GM19438 (cell line): ENCODE measurements around the gene DEGS1.
"Not testable (repeated sequence)": the region's sequence is repeated elsewhere in the genome, so short reads cannot be mapped to it uniquely, and the experiment has no call there.

Experiments used
- ATAC-seq: cut with Tn5 transposase; IDR thresholded peaks from one replicate; pipeline ENCODE4 v1.9.1; 2021; ENCODE audit warnings: low read depth; ENCODE audit not compliant: unreplicated experiment

DEGS1 gene

DNA sequence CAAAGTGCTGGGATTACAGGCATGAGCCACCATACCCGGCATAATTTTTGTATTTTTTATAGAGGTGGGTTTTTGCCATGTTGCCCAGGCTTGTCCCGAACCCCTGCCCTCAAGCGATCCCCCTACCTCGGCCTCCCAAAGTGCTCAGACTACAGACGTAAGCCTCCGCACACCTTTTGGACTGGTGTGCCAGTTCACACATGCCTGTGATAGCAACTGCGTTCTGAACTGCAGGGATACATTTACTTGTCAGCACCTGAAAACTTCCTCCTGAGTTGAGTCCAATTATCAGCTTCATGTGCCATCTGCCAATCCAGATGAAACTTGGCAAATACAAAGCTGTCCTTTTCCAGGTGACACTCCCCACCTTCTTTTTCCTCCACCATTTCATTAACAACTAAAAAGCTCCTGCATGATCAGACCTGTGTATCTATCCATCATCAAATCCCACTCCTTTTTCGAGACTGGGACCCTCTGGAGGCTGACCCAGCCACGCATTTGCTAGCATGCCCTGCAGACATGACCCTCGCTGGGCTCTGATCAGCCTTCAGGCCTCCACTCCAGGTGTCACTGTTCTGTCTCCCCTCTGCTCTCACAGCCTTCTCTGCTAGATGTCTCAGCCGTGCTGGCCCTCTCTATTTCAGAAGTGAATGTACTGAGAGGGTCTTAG, 2.1 kb upstream of the DEGS1 start:
- ATAC-seq, result no peak

DNA sequence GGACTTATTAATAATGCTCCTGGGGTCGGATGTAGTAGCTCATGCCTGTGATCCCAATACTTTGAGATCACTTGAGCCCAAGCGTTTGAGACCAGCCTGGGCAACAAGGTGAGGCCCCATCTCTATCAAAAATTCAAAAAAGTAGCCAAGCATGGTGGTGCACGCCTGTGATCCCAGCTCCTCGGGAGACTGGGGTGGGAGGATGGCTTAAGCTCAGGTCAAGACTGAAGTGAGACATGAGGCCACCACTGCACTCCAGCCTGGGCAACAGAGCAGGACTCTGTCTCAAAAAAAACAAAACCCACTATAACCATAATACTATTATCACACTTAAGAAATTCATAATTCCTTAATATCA, 1.6 kb upstream of the DEGS1 start:
- no peak for ATAC-seq

- ATAC-seq, result peak; percentile 38
Measured at GRCh38 chr1:224182057-224182865, 779 bp upstream of the DEGS1 start.

DNA sequence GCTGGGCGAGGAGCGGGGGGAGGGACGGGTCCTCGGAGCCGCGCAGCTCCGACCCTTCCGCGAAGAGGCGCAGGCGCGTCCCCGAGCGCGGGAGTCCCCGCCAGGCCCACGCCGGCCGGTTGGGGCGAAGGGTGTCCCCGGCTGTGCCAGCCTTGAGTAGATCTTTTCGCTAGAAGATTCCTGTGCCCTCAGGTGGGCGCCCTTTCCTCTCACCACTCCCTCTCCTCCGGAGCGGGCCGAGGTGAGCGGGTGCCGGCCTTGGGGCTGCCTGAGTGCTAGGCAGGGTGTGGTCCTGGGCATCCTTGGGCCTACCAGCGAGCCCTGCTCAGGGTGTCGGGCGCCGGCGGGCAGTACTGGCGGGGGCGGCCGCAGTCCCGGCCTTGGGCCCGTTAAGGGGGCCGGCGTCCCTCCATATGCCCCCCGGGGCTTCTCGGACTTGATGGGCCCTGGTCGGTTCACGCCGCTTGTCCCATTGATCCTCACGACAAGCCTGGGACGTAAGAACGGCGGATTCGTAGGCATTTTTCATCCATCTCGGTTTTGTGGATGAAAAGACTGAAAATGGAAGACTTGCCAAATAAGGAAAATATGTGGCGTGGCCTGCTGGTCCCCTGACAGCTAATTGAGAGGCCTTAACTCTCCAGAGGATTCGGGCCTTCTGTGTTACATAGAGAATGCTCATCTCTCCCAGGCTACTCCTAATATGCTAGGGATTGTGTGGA, 712 bp downstream of the DEGS1 start:
- ATAC-seq, result peak; percentile 34

DNA sequence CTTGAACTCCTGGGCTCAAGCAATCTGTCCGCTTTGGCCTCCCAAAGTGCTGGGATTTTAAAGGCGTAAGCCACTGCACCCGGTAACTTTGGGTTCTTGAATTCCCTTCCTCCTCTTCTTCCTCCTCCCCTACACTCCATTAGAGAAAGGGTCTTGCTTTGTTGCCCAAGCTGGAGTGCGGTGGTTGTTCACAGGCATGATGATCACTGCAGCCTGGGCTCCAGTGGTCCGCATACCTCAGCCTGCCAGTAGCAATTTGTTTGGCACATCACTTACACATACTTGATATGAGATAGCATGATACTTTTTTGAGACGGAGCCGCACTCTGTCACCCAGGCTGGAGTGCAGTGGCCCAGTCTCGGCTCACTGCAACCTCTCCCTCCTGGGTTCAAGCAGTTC, 2.2 kb downstream of the DEGS1 start:
- ATAC-seq, result no peak

- ATAC-seq, result no peak
Measured at GRCh38 chr1:224188286-224188685, 5.2 kb downstream of the DEGS1 start.

DNA sequence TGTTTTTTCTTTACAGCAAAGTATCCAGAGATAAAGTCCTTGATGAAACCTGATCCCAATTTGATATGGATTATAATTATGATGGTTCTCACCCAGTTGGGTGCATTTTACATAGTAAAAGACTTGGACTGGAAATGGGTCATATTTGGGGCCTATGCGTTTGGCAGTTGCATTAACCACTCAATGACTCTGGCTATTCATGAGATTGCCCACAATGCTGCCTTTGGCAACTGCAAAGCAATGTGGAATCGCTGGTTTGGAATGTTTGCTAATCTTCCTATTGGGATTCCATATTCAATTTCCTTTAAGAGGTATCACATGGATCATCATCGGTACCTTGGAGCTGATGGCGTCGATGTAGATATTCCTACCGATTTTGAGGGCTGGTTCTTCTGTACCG, 6.5 kb downstream of the DEGS1 start:
- ATAC-seq, result no peak

DNA sequence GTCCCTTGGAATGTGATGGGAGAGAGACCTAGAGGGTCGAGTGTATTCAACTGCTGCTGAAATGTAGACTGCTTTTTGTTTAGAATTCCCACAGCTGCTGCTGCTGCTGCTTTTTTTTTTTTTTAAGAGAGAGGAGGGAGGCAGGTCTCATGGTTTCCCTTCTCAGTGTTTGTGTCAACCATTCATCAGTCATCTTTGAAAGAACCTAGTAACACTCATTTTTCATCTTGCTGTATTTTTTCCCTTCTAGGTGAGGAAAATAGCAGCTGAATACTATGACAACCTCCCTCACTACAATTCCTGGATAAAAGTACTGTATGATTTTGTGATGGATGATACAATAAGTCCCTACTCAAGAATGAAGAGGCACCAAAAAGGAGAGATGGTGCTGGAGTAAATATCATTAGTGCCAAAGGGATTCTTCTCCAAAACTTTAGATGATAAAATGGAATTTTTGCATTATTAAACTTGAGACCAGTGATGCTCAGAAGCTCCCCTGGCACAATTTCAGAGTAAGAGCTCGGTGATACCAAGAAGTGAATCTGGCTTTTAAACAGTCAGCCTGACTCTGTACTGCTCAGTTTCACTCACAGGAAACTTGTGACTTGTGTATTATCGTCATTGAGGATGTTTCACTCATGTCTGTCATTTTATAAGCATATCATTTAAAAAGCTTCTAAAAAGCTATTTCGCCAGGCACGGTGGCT, 9.2 kb downstream of the DEGS1 start:
- ATAC-seq, result no peak

GRCh38 chr1:224193319-224193966, 10.4 kb downstream of the DEGS1 start:
- no peak for ATAC-seq

GRCh38 chr1:224196813-224197600, 14.0 kb downstream of the DEGS1 start:
- ATAC-seq, result no peak

DNA sequence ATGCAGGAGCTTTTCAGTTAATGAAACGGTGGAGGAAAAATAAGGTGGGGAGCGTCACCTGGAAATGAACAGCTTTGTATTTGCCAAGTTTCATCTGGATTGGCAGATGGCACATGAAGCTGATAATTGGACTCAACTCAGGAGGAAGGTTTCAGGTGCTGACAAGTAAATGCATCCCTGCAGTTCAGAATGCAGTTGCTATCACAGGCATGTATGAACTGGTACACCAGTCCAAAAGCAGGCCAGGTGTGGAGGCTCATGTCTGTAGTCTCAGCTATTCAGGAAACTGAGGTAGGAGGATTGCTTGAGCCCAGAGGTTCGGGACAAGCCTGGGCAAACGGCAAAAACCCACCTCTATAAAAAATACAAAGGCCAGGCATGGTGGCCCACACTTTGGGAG, 15.5 kb downstream of the DEGS1 start:
- no peak for ATAC-seq

- no peak for ATAC-seq
Measured at GRCh38 chr1:224199679-224200078, 16.6 kb downstream of the DEGS1 start.

DNA sequence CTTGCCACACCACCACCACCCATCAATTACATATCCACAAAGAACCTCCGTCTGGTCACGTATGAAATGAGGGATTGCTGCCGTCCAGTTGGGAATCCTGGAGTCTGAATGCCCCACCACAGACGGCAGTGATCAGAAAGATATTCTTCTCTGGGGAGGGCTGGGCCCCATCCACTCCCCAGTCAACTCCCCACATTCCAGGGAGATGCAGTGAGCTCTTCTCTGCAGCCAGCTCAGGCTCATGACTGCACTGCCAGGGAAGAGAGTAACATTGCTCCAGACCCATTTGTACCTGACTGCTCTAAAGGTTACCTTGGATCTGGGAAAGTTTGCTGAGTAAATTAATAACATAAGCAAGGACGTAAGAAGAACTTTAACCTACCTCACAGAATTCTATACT, 18.3 kb downstream of the DEGS1 start:
- ATAC-seq, result no peak

DNA sequence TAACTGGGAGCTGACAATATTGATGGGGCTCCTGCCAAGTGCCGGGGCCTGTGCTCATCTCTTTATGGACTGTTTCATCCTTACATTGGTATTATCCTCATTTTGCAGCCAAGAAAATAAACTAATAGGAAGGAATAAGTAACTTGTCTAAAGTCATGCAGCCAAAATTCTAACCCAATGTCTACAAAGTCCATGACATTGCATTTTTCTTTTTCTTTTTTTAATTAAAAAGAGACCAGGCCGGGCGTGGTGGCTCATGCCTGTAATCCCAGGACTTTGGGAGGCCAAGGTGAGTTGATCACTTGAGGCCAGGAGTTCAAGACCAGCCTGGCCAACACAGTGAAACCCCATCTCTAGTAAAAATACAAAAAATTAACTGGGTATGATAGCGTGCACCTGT, 18.8 kb downstream of the DEGS1 start:
- ATAC-seq, result no peak

DNA sequence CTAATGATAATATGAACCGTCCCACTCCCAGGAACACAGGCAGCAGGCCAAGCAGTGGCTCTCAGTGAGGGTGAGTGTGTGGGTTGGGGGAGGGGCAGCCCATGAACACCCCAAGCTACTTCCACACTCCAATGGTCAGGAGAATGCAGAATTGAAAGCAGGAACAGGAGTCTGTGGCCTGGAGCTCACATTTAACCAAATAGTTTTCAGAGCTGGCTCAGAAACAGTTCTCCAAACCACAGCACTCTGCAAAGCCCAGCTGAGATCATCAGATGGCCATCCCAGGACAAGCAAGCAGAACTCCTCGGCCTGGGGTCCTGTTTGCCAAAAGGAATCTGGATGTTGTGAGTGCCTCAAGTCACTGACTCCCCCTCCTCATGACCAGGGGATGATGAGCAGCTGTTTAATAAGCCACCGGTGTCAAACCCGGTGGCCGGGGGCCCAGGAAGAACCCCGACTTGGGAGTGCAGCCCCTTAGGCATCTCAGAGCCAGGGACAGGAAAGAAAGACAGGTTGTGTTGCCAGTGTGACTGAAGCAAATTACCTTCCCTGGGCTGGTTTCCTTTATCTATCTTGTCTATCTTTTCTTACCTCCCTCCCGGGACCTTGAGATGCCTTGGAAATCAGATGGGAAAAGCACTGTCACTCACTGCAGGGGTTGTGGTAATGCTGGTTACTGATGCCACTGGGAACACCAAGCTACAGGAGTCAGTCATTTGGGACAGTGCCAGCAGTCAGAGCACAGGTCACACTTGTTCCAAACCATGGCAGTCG, 20.4 kb downstream of the DEGS1 start:
- ATAC-seq, result peak; percentile 63

DNA sequence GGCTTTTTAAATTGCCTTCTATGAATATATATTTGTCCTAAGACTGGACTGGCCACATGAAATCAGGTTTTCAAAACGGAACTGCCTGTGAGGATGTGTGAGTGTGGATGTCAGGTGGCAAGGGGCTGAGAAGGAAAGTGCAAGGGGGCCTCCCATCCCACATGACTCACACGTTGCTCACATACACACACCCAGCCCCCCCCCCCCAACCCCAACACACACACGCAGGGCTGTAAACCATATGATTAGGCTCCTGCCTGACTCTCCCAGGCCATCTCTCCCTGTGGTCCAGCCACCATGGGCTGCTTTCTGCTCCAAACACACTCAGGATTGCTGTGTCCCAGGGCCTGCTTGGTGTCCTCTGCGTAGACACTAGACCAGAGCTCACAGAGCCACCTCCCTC, 22.4 kb downstream of the DEGS1 start:
- ATAC-seq, result peak; percentile 33

- not testable (repeated sequence) for ATAC-seq
Measured at GRCh38 chr1:224205931-224206538, 23.0 kb downstream of the DEGS1 start.

- no peak for ATAC-seq
Measured at GRCh38 chr1:224211206-224211962, 28.3 kb downstream of the DEGS1 start.
